ENCODE measurements around the gene HOXB4. TPM values are rescaled to one million over a fixed set of nuclear protein-coding genes. Genes with fewer than 3 reads are reported as not detected.

HOXB4 gene
- 2.0 and 2.1 TPM in 2 replicates for total RNA-seq (2021)
- Bru-seq, nascent RNA = percentile 58 among the genes with signal in this experiment
- percentile 57 among the genes with signal in this experiment for BruChase-seq, experiment 1, labeled RNA remaining after a 2-hour chase
- BruChase-seq, experiment 2, labeled RNA remaining after a 6-hour chase = percentile 30 among the genes with signal in this experiment
- long read RNA-seq = 0 reads

GRCh38 chr17:48577946-48578615 is at the start of gene HOXB4:
Gene HOXB4, minus strand, starts transcription at chr17:48578350. Its CDS starts 31 bp downstream, at chr17:48578319.
- Histone ChIP-seq H3K4me3 (no peak within 1 kb of the TSS), H3K36me3 (ENCODE audit: low read depth) (no peaks in the 10 kb centered on the region), H4K20me1 (ENCODE audit: insufficient read depth) (no peaks in the 10 kb centered on the region), H3K4me1 (replicated peaks; ENCODE audit: insufficient read depth) (no peaks in the 10 kb centered on the region), H3K4me2 (no peak within 1 kb of the TSS), H3K79me2 (ENCODE audit: low read depth) (no peaks in the 10 kb centered on the region), H3F3A (ENCODE audit: insufficient read depth, low read depth) (no peaks in the 10 kb centered on the region), H3K9me3 (ENCODE audit: insufficient read depth, low read depth) (no peaks in the 10 kb centered on the region), H3K27ac (no peak within 1 kb of the TSS), H3K9me2 (ENCODE audit: insufficient read depth) (no peaks in the 10 kb centered on the region), H2AFZ (no peak within 1 kb of the TSS), H3K27me3 (ENCODE audit: insufficient read depth, low read depth) (no peaks in the 10 kb centered on the region)
- no TSS peak for BruUV-seq (replicated peaks)
- POLR2A ChIA-PET (ENCODE audit: unreplicated experiment) = no interaction called here
- intact Hi-C loops (cut with micrococcal nuclease; ENCODE audit: unreplicated experiment) = no loop called here
- no peak for DNase-seq
- CTCF ChIA-PET = no interaction called here
- TF ChIP-seq, protein P1, sequence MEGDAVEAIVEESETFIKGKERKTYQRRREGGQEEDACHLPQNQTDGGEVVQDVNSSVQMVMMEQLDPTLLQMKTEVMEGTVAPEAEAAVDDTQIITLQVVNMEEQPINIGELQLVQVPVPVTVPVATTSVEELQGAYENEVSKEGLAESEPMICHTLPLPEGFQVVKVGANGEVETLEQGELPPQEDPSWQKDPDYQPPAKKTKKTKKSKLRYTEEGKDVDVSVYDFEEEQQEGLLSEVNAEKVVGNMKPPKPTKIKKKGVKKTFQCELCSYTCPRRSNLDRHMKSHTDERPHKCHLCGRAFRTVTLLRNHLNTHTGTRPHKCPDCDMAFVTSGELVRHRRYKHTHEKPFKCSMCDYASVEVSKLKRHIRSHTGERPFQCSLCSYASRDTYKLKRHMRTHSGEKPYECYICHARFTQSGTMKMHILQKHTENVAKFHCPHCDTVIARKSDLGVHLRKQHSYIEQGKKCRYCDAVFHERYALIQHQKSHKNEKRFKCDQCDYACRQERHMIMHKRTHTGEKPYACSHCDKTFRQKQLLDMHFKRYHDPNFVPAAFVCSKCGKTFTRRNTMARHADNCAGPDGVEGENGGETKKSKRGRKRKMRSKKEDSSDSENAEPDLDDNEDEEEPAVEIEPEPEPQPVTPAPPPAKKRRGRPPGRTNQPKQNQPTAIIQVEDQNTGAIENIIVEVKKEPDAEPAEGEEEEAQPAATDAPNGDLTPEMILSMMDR (conservative IDR thresholded peaks at IDR 0.05) = no peak
- TF ChIP-seq EZH2 (IDR thresholded peaks at IDR 0.05; ENCODE audit: low read depth) = no peak

- BruUV-seq (replicated peaks) = no TSS peak
- H3K36me3 ChIP-seq (ENCODE audit: low read depth) = no peaks in the 10 kb centered on the region
- ChIA-PET POLR2A (ENCODE audit: unreplicated experiment) (no interaction called here), CTCF (interaction anchor here (3.0 kb wide), 1 partner anchor 9 kb away, joined by 9 read pairs; no protein-coding TSS in a partner anchor)
- H3K27me3 ChIP-seq (ENCODE audit: insufficient read depth, low read depth) = peaks cover 28% of the 10 kb centered on the region; the same call in 1 of the 2 replicates
- peaks cover 3% of the 10 kb centered on the region; the same call in 1 of the 2 replicates for H3K4me1 ChIP-seq (replicated peaks; ENCODE audit: insufficient read depth)
- H3K79me2 ChIP-seq (ENCODE audit: low read depth) = no peaks in the 10 kb centered on the region
- peak overlapping the region; percentile 96 for H3K4me2 ChIP-seq
- no peaks in the 10 kb centered on the region; the same call in 1 of the 2 replicates for H4K20me1 ChIP-seq (ENCODE audit: insufficient read depth)
- peaks cover 13% of the 10 kb centered on the region; the same call in 1 of the 2 replicates for H3F3A ChIP-seq (ENCODE audit: insufficient read depth, low read depth)
- peak overlapping the region; percentile 86 for H2AFZ ChIP-seq
- TF ChIP-seq EZH2 (IDR thresholded peaks at IDR 0.05; ENCODE audit: low read depth) = no peak
- TF ChIP-seq, protein P1 (conservative IDR thresholded peaks at IDR 0.05) = no peak
- no peaks in the 10 kb centered on the region for H3K9me2 ChIP-seq (ENCODE audit: insufficient read depth)
- intact Hi-C loops (cut with micrococcal nuclease; ENCODE audit: unreplicated experiment) = no loop called here
- DNase-seq = no peak
- H3K9me3 ChIP-seq (ENCODE audit: insufficient read depth, low read depth) = no peaks in the 10 kb centered on the region
- H3K27ac ChIP-seq = no peak overlapping the region
- peak overlapping the region; percentile 70 for H3K4me3 ChIP-seq
Measured at GRCh38 chr17:48627118-48627597, 49.0 kb upstream of the HOXB4 start.

- H3K27ac ChIP-seq = peak within 1 kb of the TSS; percentile 61
- peaks cover 3% of the 10 kb centered on the region; the same call in 1 of the 2 replicates for H3K4me1 ChIP-seq (replicated peaks; ENCODE audit: insufficient read depth)
- H4K20me1 ChIP-seq (ENCODE audit: insufficient read depth) = no peaks in the 10 kb centered on the region; the same call in 1 of the 2 replicates
- peak within 1 kb of the TSS; percentile 86 for H2AFZ ChIP-seq
- H3K36me3 ChIP-seq (ENCODE audit: low read depth) = no peaks in the 10 kb centered on the region
- H3K4me2 ChIP-seq = peak within 1 kb of the TSS; percentile 96
- CTCF ChIA-PET = interaction anchor here (3.0 kb wide), 1 partner anchor 10 kb away, joined by 9 read pairs; no protein-coding TSS in a partner anchor
- intact Hi-C loops (cut with micrococcal nuclease; ENCODE audit: unreplicated experiment) = no loop called here
- peak in 1 of 2 experiments; percentile 42 for DNase-seq
- H3K9me2 ChIP-seq (ENCODE audit: insufficient read depth) = no peaks in the 10 kb centered on the region
- H3K4me3 ChIP-seq = peak within 1 kb of the TSS; percentile 70
- no peak for TF ChIP-seq EZH2 (IDR thresholded peaks at IDR 0.05; ENCODE audit: low read depth)
- TF ChIP-seq, protein P1 (conservative IDR thresholded peaks at IDR 0.05) = no peak
- H3F3A ChIP-seq (ENCODE audit: insufficient read depth, low read depth) = peaks cover 13% of the 10 kb centered on the region; the same call in 1 of the 2 replicates
- no peaks in the 10 kb centered on the region for H3K9me3 ChIP-seq (ENCODE audit: insufficient read depth, low read depth)
- H3K79me2 ChIP-seq (ENCODE audit: low read depth) = no peaks in the 10 kb centered on the region
- BruUV-seq (replicated peaks) = no TSS peak
- POLR2A ChIA-PET (ENCODE audit: unreplicated experiment) = no interaction called here
- H3K27me3 ChIP-seq (ENCODE audit: insufficient read depth, low read depth) = peaks cover 22% of the 10 kb centered on the region; the same call in 1 of the 2 replicates
Measured at GRCh38 chr17:48626245-48627117, 48.3 kb upstream of the HOXB4 start, which contains the start of gene HOXB9. Gene HOXB9, minus strand, starts transcription at chr17:48626358. Its CDS starts 89 bp downstream, at chr17:48626269.

Measured in PC-9 (cell line).